NOMO-1 (cell line): ENCODE measurements around the gene ZBTB25.

Experiments used
- DNase-seq, 2 experiments: peaks; one replicate each; lab custom pipeline; 2025; ENCODE audit not compliant: unreplicated experiment in 2 of 2; lab: John Stamatoyannopoulos, UW

ZBTB25 gene

DNA sequence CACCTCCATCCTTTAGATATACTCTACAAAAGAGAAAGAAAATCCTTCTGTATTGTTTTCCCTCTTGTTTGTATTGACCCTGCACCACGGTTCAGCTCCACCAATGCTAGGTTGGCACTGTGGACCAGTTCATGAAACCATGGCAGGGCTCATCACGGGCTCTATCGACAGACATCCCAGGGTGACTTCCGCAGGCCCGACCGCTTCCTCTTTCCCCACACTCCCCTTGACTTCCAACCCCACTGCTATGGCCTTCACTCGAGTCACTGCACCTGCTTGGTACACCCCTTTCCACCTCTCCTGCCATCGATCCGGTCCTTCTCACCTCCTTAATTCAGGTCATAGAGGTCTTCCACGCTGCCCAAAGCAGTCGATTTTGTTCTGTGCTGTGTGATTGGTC lies 59.5 kb downstream of the ZBTB25 start:
- peak; percentile 65 to 66 for DNase-seq

DNA sequence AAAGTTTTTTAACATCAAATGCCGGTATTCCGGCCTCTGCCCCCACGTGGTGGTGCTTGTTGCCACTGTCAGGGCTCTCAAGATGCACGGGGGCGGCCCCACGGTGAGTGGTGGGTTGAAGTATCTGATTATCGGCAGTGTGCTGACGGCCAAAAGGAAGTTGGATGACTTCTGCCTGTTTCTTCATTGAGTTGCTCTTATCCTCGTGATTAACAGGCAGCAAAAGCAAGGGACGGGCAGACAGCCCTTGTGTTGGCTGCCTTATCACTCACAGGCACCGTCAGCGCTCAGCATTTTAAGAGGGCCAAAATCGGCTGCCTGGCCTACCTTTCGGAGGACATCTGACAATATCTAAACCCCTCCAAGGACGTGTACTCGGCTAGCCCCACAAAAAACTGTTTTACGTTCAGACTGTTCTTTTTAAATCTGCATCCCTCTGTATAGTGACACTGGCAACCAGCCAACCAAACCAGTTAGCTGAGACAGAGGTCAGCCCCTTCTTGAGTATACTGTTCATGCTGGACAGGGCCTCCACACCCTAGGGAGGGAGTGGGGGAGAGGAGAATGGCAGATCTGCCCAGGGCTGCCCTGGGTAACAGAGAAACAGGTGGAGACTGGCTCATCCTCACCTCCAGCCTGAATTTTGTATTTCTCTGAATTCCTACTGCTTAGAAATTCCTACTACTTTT lies 61.2 kb downstream of the ZBTB25 start:
- DNase-seq = no peak

DNA sequence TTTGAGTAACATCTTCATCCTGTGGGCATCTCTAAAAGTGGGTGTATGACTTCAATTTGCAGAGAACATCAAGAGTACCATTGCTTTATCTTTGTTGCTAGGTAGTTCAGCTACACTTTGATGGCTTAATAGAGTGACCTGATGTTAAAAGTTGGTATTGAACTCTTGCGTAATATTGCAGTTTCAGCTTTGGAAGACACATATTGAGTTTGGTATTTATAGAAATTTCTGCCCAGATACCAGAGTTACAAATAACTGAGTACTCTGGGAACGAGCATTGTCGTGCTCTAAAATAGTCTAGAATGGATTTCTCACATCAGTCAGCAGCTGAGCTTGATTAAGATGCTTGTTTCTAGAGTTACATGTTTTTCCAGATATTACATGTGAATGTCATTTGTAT lies 63.1 kb downstream of the ZBTB25 start:
- no peak for DNase-seq

DNA sequence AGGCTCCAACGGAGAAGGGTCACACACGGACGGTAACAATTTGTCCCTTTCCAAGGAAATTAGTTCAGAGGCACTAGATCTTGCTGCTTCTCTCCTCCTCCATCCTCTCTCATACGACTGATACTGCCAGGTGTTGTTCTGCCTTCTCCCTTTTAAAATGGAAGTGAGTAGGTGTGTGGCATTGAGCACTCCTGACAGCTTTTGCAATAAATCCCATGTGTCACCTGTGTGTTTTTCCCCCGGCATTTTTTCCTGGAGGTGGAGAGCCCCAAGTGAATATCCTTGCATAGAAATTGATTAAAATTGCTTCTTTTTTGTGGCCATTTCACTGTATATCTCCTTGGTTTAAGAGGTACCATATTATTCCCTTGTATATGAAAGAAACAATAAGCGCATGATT lies 64.5 kb downstream of the ZBTB25 start:
- DNase-seq = no peak

DNA sequence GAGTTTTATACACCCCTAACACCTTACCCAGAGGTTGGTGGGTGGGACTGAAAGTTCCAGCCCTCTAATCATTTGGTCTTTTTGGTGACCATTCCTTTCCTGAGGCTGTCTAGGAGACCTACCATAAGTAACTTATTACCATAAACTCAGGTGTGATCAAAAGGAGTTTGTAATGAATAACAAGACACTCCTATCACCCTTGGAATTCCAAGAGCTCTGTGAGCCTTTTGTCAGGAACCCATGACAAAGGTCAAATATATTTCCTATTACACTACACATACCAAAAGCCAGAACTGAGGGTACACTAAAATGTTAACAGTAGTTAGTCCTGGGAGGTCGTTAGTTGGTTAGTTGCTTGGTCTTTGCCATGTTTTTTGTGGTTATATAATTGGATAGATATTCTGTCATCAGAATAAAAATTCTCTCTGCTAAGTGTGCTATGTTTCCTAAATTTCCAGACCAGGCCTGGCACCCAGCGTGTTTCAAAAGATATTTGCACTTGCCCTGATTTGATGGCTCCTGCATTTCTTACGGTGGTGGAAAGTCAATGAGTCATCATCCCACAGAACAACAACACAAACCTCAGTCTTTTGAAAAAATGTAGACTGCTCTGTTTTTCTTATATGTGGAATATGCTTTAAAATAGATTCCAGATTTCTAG lies 65.3 kb downstream of the ZBTB25 start:
- DNase-seq = no peak

DNA sequence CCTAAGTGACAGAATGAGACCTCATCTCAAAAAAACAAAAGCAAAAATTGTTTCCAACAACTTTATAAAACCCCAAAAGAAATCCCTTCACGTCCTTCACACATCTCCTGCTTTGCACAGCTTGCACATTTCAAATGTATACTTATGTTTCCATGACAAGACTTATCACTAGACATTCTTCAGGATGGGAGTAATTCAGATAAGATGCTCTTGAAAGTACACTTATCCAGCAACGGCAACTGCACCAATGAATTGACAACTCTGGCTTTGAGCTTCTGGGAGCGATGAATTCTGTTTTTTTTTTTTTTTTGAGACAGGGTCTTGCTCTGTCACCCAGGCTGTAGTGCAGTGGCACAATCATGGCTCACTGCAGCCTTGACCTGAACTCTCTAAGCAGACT lies 69.1 kb downstream of the ZBTB25 start:
- no peak for DNase-seq

DNA sequence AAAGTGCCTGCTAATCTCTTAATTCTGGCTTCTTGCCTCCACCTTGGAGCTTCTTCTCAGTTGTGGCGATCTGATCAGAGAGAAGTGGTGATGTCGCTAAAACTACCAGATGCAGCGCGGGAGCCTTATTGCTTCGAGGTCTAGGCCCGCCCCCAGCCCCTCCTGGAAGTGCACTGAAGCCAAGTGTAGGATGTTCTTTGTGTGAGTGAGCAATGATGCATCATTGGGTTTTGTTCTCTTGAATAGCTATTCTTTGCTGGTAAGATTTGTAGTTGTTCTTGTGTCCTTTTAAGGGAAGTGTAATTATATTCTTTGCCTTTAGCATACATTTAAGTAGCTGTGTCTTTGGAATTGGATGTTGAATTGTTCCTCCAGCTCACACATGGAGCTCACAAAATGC lies 79.7 kb downstream of the ZBTB25 start:
- DNase-seq = no peak

DNA sequence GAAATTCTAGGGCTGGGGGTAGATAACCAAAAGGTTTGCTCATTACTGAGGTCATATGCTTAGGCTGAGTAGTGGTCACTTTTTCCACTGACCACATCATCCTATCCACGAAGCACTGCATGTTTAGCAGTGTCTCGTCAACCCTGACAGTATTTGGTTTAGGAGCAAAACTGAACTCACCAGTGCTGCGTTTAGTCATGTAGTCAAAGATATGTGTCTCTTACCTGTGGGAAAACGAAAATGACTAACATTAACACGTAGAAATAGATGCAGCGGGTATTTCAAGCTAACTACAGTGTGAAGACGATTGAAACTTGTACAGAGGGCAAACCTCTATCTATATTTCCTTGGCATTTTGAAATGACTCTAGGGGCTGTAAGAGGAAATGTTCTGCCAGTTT lies 80.9 kb downstream of the ZBTB25 start:
- no peak for DNase-seq

DNA sequence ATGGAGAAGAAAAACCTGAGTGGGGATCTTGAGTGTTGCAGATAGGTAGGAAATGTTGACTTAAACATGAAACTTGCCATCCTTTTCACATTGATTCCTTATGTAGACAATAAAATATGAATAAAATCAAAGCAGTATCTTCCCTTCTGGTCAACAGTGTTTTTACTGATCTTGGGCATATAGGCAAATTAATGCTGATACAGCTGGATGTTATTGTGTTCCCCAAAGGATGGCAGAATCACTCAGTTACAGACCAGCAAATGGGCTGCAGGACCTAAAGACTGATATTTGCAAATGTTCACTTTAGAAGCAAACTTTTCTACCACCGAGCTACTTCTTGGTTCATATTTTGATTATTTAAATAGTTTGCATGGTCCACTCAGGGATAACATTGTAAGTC lies 81.6 kb downstream of the ZBTB25 start:
- DNase-seq = no peak

DNA sequence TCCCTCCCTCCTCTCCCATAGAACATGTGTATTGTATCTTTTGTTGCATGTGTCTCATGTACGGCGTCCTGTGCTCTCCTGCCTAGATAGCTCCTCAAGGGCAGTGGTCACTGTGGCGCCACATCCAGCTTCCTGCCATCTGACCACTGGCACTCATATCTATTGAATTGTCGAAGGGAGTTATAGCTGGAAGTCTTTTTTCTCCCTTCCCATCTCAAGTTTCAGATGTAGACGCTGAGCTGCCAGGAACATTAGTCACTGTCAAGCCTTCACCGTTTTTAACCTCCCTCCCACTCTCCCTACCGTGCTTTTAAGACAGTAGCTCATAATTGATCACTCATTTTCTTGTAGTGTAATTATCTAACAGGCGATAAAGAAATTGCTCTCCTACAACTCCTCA lies 82.5 kb downstream of the ZBTB25 start:
- no peak for DNase-seq

DNA sequence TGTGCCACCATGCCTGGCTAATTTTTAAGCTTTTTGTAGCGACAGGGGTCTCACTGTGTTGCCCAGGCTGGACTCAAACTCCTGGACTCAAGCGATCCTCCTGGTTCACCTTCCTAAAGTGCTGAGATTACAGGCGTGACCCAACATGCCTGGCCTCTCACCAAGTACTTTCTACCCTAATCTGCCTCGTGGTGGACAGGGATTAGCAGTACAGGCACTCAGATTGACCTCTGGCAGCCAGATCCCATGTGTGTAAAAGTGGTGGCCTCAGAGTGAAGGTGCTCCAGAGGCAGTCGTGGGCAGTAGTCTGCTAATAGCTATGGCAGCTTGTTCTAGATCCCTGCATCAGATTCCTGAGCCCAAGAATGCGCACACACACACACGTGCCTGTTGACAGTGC lies 84.6 kb downstream of the ZBTB25 start:
- DNase-seq = no peak

DNA sequence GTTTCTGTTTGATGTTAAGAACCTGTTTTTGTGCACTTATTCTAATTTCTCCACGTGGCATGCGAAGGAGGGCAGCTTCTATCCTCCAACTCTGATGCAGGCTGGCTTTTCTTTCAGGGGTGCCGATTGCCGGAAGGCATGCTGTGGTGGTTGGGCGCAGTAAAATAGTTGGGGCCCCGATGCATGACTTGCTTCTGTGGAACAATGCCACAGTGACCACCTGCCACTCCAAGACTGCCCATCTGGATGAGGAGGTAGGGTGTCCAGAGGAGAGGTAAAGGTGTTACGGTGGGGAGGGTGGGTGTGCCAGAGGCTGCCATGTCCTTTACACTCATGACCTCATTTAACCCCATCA lies 85.9 kb downstream of the ZBTB25 start:
- no peak for DNase-seq

DNA sequence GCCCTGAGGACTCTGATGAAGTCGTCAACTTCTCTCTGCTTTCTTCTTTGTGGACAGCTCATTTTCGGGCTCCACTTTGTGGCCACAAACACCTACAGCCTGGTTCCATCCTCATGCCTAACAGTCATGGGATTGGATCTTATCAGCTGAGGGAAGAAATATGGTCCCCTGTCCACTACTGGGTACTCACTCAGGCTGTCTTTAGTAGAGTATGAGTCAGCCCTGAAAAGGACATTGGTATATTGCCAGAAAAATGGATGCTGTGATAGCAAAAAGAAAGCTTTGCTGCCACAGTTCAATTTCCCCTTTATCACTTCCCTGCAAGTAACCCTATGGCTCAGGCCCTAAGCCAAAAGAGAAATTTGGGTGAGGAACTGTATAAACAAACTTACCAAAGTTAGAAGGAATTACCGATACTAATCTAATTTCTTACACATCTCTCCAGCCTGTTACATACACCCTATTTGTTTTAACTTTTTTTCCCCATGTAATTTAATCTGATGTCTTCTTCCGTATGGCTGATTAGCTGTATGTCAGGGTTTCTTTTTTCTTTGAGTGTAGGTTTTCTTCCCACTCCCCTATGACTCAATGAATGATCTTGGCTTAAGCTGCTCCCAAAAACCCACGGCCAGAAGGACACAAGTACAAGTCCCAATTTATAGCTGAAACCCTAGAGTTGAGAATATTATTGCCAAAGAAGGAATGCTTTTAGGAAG lies 86.4 kb downstream of the ZBTB25 start:
- DNase-seq = no peak

DNA sequence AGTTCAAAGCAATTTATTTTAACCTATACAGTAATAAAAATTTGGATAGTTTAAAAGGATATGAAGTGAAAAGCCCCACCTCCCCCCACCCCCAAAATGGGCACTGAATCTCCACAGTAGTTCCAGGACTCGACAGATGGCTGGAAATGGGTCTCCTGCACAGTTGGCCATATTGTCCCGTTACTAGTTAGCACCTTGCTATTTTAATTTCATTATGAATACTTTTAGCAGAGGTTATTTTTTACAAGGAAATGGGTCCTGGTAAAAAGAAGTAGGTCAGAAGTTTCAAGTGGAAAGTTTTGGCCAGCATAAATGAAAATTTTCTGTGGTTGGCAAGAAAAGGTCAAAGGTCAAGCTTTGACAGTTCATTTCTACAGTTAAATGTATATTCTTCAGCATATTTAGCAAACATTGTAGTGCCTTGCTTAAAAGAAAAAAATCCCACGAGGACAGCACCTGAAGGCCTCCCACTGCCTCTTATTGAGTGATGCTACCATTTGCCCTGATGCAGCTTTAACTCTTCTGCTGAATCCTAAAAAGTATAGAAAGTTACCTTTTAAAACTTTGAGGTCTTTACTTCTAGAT lies 87.2 kb downstream of the ZBTB25 start:
- DNase-seq = no peak

DNA sequence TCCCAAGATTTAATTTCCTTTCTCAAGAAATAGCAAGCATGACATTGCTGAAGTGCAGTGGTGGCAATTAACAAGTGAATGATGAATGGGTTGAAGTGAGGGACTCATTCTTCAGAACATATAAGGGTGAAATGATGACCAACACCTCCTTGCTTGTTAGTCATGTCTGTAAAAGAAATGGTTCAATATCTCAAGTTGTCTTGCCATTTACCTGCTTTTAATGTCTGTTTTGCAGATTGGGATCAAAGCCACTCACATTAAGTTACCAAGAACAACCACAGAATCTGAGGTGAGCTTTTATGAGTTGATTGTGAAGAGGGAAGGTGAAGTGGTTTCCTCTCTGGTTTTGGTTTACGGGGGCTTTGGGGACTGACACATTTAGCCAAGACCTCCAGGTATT lies 91.4 kb downstream of the ZBTB25 start:
- no peak for DNase-seq

DNA sequence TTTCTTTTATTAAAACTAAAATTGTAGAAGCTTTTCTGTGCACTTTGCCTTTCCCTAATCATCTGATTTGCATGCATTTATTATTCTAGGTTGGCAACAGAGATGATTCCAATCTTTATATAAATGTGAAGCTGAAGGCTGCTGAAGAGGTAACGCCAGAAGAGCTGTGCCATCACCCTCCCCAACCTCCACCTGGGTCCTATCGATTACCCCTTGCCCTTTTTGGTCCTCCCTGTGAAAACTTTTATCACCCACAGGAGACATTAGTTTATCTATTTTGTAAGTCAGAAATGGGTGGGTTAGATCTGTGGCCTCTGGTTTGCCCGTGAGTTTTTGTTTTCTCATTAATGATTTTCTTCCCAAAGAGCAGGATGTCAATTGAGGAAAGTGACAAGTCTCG lies 92.6 kb downstream of the ZBTB25 start:
- no peak for DNase-seq

DNA sequence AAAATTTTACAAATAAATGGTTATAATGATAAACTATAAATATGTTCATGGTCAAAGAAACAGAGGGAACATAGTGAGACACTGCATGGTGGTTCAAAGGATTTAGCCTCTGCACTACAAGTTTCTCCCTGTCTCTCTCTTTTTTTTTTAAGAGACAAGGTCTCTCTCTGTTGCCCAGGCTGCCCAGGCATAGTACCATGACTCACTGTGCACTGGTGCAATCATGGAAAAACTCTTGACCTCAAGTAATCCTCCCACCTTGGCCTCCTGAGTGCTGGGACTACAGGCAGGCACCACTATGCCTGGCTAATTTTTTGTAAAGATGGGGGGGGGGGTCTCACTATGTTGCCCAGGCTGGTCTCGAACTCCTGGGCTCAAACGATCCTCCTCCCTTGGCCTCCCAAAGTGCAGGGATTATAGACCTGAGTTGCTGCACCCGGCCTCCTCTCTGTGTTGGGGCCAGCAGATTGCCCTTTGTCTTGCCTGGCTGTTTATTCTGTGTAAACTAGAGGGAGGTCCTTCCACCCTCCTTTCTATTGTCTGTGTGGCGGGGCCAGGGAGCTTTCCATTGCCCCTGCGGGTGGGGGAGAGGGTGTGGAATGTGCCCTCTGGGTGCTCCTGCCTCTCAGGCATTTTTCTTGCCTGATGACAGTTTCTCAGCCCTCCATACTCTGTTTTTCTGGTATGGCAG lies 93.4 kb downstream of the ZBTB25 start:
- no peak for DNase-seq

DNA sequence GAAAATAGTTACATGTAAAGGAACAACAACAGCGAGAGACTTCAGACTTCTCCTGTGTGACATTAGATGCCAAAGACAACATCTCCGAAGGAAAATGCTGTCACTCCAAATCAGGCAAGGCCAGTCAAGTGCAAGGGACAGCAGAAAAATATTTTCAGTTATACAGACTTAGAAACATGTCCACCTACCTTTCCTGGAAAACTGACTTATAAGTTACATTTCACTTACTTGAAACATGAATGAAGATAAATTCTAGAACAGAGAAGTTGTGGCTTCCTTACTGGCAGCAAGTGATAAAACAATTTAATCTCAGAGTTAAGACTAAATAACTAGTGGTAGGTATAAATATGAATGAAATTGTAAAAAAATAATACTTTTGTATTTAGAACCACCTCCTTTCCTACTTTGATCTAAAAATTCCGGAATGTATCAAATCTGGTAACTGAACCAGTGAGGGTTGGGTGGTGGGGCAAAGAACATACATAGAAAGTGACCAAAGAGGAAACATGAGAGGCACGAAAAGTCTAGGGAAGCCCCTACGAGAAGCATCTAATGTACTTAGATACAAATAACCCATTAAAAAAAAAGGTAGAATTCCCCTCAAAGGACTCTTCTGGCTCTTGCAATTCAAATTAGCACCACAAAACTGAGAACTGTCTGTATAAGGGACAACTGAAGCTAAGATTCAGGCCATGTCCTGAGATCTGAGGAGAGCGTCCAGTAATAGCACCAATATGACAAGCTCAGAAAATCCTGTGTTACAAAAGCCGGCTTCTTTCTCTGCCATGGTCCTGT lies 94.3 kb downstream of the ZBTB25 start:
- no peak for DNase-seq

DNA sequence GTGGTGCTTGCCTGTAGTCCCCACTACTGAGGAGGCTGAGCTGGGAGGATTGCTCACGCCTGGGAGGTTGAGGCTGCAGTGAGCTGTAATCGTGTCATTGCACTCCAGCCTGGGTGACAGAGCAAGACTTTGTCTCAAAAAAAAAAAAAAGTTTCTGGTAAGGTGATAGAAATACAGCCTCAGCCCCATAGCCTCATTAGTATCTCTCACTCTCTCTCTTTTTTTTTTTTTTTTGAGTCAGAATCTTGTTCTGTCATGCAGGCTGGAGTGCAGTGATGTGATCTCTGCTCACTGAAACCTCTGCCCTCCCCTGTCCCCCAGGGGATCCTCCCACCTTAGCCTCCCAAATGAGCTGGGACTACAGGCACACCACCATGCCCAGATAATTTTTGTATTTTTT lies 96.3 kb downstream of the ZBTB25 start:
- no peak for DNase-seq

DNA sequence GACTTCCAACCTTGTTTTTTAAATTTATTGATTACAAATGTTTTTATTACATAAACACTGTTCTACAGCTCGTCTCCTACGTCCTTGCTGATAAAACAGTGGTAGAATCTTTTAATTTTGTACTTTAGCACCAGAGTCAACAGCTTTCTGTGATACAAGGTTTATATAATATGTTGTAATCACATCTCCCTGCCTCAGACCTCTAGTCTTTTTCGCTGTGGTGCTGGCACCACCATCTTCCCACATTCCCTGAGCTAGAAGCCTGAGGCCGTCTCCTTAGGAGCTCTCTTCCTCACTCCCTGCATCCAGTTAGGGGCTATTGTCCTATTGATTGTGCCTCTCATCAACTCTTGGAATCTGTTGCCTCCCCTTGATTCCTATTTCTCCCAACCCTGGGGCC lies 98.3 kb downstream of the ZBTB25 start:
- DNase-seq = no peak

DNA sequence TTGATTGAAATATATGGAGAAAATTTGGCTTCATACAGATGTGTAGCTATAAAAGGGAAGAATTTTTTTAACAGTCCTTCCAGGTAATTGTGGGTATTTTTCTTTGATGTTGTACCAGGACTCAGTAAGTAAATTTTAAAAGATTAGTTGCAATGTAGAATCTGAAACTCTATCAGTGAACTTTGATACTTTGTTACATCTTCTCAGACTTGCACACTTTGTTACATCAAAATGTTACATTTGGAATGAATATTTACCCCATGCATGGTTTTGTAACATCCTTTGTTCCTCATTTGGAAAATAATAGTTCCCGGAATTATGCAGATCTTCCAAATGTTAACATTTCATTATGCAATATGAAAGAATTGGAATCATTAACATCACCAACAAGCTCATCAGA lies 101.7 kb downstream of the ZBTB25 start:
- no peak for DNase-seq
